H9 (cell line): Measurements from ENCODE around the gene LMNTD2. TPM values are rescaled to one million over a fixed set of nuclear protein-coding genes. Genes with fewer than 3 reads are reported as not detected.

Experiments used
- DNase-seq: peaks from one replicate; pipeline ENCODE4 v3.0.0-alpha.2; 2017
- H2AFZ ChIP-seq: one replicate; pipeline ENCODE4 v1.6.1; 2013; ENCODE audit warnings: mild to moderate bottlenecking, low read length, control low read depth, moderate library complexity
- H2AK5ac ChIP-seq: 2 replicates; pipeline ENCODE4 v1.6.1; 2013; ENCODE audit warnings: low read length, control low read depth, mixed read lengths; ENCODE audit not compliant: insufficient read length
- H2BK120ac ChIP-seq: one replicate; pipeline ENCODE4 v1.6.1; 2013; ENCODE audit warnings: low read depth, mild to moderate bottlenecking, low read length, control low read depth, inconsistent platforms; ENCODE audit not compliant: poor library complexity, severe bottlenecking
- H2BK12ac ChIP-seq: 2 replicates; pipeline ENCODE4 v1.6.1; 2013; ENCODE audit warnings: low read length, control low read depth, mixed read lengths, low read depth; ENCODE audit not compliant: insufficient read length
- H2BK15ac ChIP-seq: 2 replicates; pipeline ENCODE4 v1.6.1; 2013; ENCODE audit warnings: low read depth, low read length, control low read depth
- H2BK20ac ChIP-seq: one replicate; pipeline ENCODE4 v1.6.1; 2013; ENCODE audit warnings: low read depth, mild to moderate bottlenecking, low read length, control low read depth, inconsistent platforms; ENCODE audit not compliant: poor library complexity, severe bottlenecking
- H2BK5ac ChIP-seq: 2 replicates; pipeline ENCODE4 v1.6.1; 2013; ENCODE audit warnings: low read length, control low read depth, mixed read lengths; ENCODE audit not compliant: insufficient read length
- H3K14ac ChIP-seq: 2 replicates; pipeline ENCODE4 v1.6.1; 2013; ENCODE audit warnings: low read length, control low read depth; ENCODE audit not compliant: insufficient read depth
- H3K18ac ChIP-seq: 2 replicates; pipeline ENCODE4 v1.6.1; 2013; ENCODE audit warnings: low read depth, mild to moderate bottlenecking, mixed read lengths, low read length, control low read depth; ENCODE audit not compliant: insufficient read length
- H3K23ac ChIP-seq: 2 replicates; pipeline ENCODE4 v1.6.1; 2013; ENCODE audit warnings: low read length, control low read depth, mixed read lengths, low read depth; ENCODE audit not compliant: insufficient read length
- H3K23me2 ChIP-seq: 2 replicates; pipeline ENCODE4 v1.6.1; 2013; ENCODE audit warnings: low read depth, mild to moderate bottlenecking, mixed read lengths, low read length, control low read depth; ENCODE audit not compliant: insufficient read length, poor library complexity, severe bottlenecking
- H3K27ac ChIP-seq: 2 replicates; pipeline ENCODE4 v1.5.1; 2013; ENCODE audit warnings: low read length, control low read depth, mixed read lengths, low read depth; ENCODE audit not compliant: insufficient read length
- H3K27me3 ChIP-seq: 2 replicates; pipeline ENCODE4 v1.6.1; 2013; ENCODE audit warnings: low read length, control low read depth, inconsistent platforms; ENCODE audit not compliant: insufficient read depth
- H3K4ac ChIP-seq: 2 replicates; pipeline ENCODE4 v1.6.1; 2013; ENCODE audit warnings: low read depth, mild to moderate bottlenecking, control low read depth, inconsistent platforms, low read length, moderate library complexity
- H3K4me1 ChIP-seq: 2 replicates; pipeline ENCODE4 v1.6.1; 2013; ENCODE audit warnings: low read length, control low read depth, inconsistent platforms; ENCODE audit not compliant: insufficient read depth
- H3K4me2 ChIP-seq: 2 replicates; pipeline ENCODE4 v1.6.1; 2013; ENCODE audit warnings: low read length, control low read depth, mixed read lengths; ENCODE audit not compliant: insufficient read length, insufficient read depth
- H3K56ac ChIP-seq: 2 replicates; pipeline ENCODE4 v1.6.1; 2013; ENCODE audit warnings: low read depth, mild to moderate bottlenecking, mixed read lengths, low read length, control low read depth; ENCODE audit not compliant: insufficient read length
- H3K79me1 ChIP-seq: 2 replicates; pipeline ENCODE4 v1.6.1; 2013; ENCODE audit warnings: low read depth, mild to moderate bottlenecking, moderate library complexity, low read length, control low read depth, inconsistent platforms; ENCODE audit not compliant: insufficient read depth, poor library complexity, severe bottlenecking
- H3K79me2 ChIP-seq: 2 replicates; pipeline ENCODE4 v1.6.1; 2013; ENCODE audit warnings: low read length, control low read depth, inconsistent platforms; ENCODE audit not compliant: insufficient read depth
- H3K9ac ChIP-seq: 2 replicates; pipeline ENCODE4 v1.6.1; 2013; ENCODE audit warnings: low read length, control low read depth, mixed read lengths; ENCODE audit not compliant: insufficient read length; ENCODE audit errors: extremely low read depth
- H3K9me3 ChIP-seq: one replicate; pipeline ENCODE4 v1.6.1; 2013; ENCODE audit warnings: low read depth, low read length, inconsistent platforms; ENCODE audit not compliant: control insufficient read depth
- H3T11ph ChIP-seq: one replicate; pipeline ENCODE4 v1.6.1; 2013; ENCODE audit warnings: mild to moderate bottlenecking, low read length, control low read depth, inconsistent platforms
- H4K20me1 ChIP-seq: one replicate; pipeline ENCODE4 v1.6.1; 2013; ENCODE audit not compliant: control insufficient read depth, insufficient read length, insufficient read depth
- H4K5ac ChIP-seq: 2 replicates; pipeline ENCODE4 v1.6.1; 2013; ENCODE audit warnings: low read depth, mild to moderate bottlenecking, mixed read lengths, low read length, control low read depth; ENCODE audit not compliant: insufficient read length
- H4K8ac ChIP-seq: replicated peaks from 2 replicates; pipeline ENCODE4 v1.6.1; 2013; ENCODE audit warnings: low read length, control low read depth, mixed read lengths, low read depth; ENCODE audit not compliant: insufficient read length
- H4K91ac ChIP-seq: 2 replicates; pipeline ENCODE4 v1.6.1; 2013; ENCODE audit warnings: low read depth, mild to moderate bottlenecking, moderate library complexity, mixed read lengths, low read length, control low read depth; ENCODE audit not compliant: insufficient read length
- H3K27ac Mint-ChIP-seq, 3 experiments: 2 replicates in 2 of 3; 3 replicates in 1 of 3; pipeline ENCODE4 v1.8.0; 2020 to 2021; ENCODE audit warnings: mixed read lengths in 3 of 3, mild to moderate bottlenecking in 1 of 3, moderate library complexity in 1 of 3
- H3K27me3 Mint-ChIP-seq: 2 replicates; pipeline ENCODE4 v1.8.0; 2021; ENCODE audit warnings: low read depth, mild to moderate bottlenecking, moderate library complexity, mixed read lengths
- H3K36me3 Mint-ChIP-seq, 3 experiments: 2 replicates in 2 of 3; 3 replicates in 1 of 3; pipeline ENCODE4 v1.8.0; 2020 to 2021; ENCODE audit warnings: low read depth in 3 of 3, mixed read lengths in 3 of 3; ENCODE audit not compliant: insufficient read depth in 1 of 3
- H3K4me1 Mint-ChIP-seq, 2 experiments: 2 replicates each; pipeline ENCODE4 v1.8.0; 2020; ENCODE audit warnings: mixed read lengths in 2 of 2
- H3K4me3 Mint-ChIP-seq, 2 experiments: 2 replicates in 1 of 2; 3 replicates in 1 of 2; pipeline ENCODE4 v1.8.0; 2020 to 2021; ENCODE audit warnings: mild to moderate bottlenecking in 2 of 2, mixed read lengths in 2 of 2, moderate library complexity in 1 of 2
- H3K9me3 Mint-ChIP-seq, 2 experiments: 2 replicates in 1 of 2; 3 replicates in 1 of 2; pipeline ENCODE4 v1.8.0; 2020; ENCODE audit warnings: mild to moderate bottlenecking in 2 of 2, mixed read lengths in 2 of 2, moderate library complexity in 1 of 2
- WGBS: extraction: QIAGEN DNeasy Blood & Tissue Kit; methylation state at CpG from one replicate; pipeline ENCODE4 v1.1.7; 2013; ENCODE audit warnings: missing lambda C conversion rate, low lambda C conversion rate, mixed read lengths; ENCODE audit not compliant: insufficient read length; ENCODE audit errors: extremely low coverage; 5-methylcytosine and 5-hydroxymethylcytosine counted together
- total RNA-seq: library from RNA; stranded (reverse); gene quantifications from 2 replicates; pipeline ENCODE4 v1.2.1, GENCODE V29; 2021
- TF ChIP-seq, protein P1 (sequence below): fragments of 200-600 bp; sonication (generic); conservative IDR thresholded peaks from 3 replicates; pipeline ENCODE4 v1.8.0; 2021; ENCODE audit warnings: antibody characterized with exemption, mild to moderate bottlenecking

The LMNTD2 gene
- total RNA-seq, 1 experiment from 2014 or later = 4.7 TPM

DNA sequence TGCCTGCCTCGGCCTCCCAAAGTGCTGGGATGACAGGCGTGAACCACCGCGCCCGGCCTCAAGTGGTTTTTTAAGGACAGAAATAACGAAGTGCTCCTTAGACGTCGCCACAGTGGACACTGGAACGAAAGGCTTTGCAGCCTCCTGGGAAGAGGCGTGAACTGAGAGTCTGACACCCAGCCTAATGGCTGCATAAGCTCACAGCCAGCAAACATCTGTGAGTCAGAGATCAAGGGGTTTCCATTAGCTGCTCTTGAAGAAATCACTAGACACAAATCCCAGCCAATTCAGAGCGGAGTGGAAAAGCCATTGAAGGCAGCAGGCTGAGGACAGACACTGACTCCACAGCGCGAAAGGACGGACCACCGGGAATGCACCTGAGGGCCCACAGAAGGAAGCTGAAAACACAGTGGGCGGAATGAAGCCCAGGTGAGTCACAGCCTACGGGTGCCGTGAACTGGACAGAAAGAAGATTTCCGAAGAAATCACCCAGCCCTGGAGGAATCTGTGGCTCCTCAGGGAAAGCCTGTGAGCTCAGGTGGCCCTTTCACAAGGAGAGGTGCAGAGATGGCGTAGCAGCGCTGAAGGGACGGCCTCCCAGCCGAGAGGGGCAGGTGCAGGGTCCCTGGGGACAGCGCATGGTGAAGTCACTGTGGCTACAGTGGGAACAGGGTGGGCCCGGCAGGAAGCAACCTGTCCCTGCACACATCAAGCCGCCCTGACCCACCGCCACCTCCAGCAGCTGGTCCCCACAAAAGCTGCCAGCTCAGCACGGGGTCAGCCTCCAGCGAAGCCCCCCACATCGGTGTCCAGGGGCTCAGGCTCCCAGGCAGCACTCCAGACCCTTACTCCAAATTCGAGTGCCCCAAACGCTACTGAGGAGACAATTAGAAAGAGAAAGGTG, 11.6 kb downstream of the LMNTD2 start:
- H3K79me2 ChIP-seq = no peaks in the 10 kb centered on the region
- no peaks in the 10 kb centered on the region for H4K20me1 ChIP-seq
- Mint-ChIP-seq H3K4me3 (no peak overlapping the region), H3K36me3 (no peaks in the 10 kb centered on the region), H3K27ac (no peak overlapping the region), H3K4me1 (peaks cover 2 to 3% of the 10 kb centered on the region in 2 experiments; a peak in 2 of 4 replicates), H3K27me3 (peaks cover 6% of the 10 kb centered on the region), H3K9me3 (no peaks in the 10 kb centered on the region; a peak in 1 of 5 replicates)
- H3K79me1 ChIP-seq = no peaks in the 10 kb centered on the region
- no peaks in the 10 kb centered on the region for H3K27me3 ChIP-seq
- H4K91ac ChIP-seq = no peak overlapping the region
- no peak overlapping the region for H3K18ac ChIP-seq
- no peak overlapping the region for H3K27ac ChIP-seq
- H2AFZ ChIP-seq = no peak overlapping the region
- H4K5ac ChIP-seq = no peak overlapping the region
- no peak overlapping the region for H3K23ac ChIP-seq
- no peak overlapping the region for H3K14ac ChIP-seq
- H3T11ph ChIP-seq = no peak overlapping the region
- no peak for DNase-seq
- H2BK12ac ChIP-seq = no peak overlapping the region
- no peak overlapping the region for H3K4ac ChIP-seq
- H3K9me3 ChIP-seq = no peaks in the 10 kb centered on the region
- TF ChIP-seq, protein P1, sequence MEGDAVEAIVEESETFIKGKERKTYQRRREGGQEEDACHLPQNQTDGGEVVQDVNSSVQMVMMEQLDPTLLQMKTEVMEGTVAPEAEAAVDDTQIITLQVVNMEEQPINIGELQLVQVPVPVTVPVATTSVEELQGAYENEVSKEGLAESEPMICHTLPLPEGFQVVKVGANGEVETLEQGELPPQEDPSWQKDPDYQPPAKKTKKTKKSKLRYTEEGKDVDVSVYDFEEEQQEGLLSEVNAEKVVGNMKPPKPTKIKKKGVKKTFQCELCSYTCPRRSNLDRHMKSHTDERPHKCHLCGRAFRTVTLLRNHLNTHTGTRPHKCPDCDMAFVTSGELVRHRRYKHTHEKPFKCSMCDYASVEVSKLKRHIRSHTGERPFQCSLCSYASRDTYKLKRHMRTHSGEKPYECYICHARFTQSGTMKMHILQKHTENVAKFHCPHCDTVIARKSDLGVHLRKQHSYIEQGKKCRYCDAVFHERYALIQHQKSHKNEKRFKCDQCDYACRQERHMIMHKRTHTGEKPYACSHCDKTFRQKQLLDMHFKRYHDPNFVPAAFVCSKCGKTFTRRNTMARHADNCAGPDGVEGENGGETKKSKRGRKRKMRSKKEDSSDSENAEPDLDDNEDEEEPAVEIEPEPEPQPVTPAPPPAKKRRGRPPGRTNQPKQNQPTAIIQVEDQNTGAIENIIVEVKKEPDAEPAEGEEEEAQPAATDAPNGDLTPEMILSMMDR = no peak
- no peak overlapping the region for H2BK20ac ChIP-seq
- H3K23me2 ChIP-seq = no peaks in the 10 kb centered on the region
- no peak overlapping the region for H2AK5ac ChIP-seq
- no peak overlapping the region for H2BK5ac ChIP-seq
- H2BK120ac ChIP-seq = no peak overlapping the region
- H3K4me1 ChIP-seq = no peaks in the 10 kb centered on the region
- no peak overlapping the region for H3K56ac ChIP-seq
- H4K8ac ChIP-seq = no peak overlapping the region
- no peak overlapping the region for H3K9ac ChIP-seq
- H3K4me2 ChIP-seq = no peak overlapping the region
- no peak overlapping the region for H2BK15ac ChIP-seq
- no CpG with 5 or more reads among the region's 32 CpGs for WGBS
